SHP77 treated with DMSO at 0.1 percent for 48 hours (cell line): ENCODE measurements around the gene AMPH.
"Not testable (repeated sequence)": the region's sequence is repeated elsewhere in the genome, so short reads cannot be mapped to it uniquely, and the experiment has no call there.

Experiments used
- DNase-seq: peaks from one replicate; lab custom pipeline; 2025; lab: John Stamatoyannopoulos, UW

Gene AMPH

DNA sequence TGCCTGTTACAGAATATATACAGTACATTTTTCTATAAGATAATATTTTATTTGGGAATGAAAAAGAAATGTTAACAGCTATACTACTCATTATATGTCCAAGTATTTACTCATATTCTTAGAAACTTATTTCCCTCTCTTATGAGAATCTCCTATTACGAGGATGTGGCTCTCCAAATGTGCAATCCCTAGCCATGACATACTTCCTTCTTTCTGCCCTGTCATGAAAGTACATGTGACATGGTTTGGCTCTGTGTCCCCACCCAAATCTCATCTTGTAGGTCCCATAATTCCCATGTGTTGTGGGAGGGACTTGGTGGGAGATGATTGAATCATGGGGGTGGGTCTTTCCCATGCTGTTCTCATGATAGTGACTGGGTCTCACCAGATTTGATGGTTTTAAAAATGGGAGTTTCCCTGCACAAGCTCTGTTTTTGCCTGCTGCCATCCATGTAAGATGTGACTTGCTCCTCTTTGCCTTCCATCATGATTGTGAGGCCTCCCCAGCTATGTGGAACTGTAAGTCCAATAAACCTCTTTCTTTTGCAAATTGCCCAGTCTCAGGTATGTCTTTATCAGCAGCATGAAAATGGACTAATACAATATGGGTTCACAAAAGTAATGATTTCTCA, 235.1 kb downstream of the AMPH start:
- DNase-seq: not testable (repeated sequence)

DNA sequence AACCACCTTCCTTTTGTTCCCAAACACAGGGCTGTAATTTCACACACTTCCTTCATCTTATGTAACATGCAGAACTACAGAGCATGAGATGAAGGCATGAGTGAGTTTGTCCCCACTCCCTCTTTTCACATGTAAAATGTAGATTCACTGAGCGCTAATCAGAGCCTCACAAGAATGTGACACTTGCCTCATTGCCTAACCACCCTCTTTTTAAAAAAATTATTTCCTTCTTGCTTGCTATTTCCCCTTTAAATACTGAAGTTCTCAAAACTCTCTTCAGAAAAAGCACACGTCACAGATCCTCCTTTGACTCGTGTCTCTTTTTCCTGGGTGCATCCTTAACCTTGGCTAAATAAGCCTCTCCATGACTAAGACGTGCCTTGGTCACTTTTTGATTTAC, 236.5 kb downstream of the AMPH start:
- no peak for DNase-seq

DNA sequence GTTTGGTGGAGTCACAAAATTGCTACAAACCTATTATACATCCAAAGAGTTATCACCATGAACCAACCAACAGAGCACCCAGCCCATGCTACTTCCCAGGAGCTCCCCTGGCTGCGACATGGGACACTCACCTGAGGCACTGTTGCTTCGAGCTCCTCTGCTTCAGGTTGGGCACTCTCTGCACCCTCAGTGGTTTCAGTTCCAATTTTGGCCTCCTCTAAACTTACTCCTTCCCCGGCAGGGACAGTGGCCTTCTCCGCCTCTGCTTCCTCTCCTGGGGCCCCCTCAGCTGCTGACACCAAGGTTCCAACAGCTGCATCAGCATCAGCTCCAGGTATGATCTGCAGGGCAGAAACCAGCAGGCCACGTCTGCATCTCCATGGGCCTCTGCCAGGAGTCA, 237.3 kb downstream of the AMPH start:
- DNase-seq: no peak

DNA sequence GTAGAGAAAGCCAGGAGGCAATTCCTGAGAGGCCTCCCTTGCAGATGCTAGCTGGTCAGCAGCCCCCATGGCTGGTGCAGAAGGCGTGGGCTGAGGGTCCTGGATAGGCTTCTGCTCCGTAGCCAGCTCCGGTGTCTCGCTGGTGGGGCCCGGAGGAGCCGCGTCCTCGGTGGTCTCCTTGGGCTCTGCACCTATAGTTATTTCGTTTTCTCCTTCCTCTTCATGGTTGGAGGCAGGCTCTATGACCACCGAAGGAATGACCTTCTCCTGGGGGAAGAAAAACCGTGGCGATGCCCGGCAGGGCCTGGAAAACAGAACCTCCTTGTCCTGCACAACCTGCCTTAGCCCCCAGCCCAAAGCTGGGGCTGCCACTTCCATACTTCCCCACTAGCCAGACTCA, 239.4 kb downstream of the AMPH start:
- DNase-seq: no peak

DNA sequence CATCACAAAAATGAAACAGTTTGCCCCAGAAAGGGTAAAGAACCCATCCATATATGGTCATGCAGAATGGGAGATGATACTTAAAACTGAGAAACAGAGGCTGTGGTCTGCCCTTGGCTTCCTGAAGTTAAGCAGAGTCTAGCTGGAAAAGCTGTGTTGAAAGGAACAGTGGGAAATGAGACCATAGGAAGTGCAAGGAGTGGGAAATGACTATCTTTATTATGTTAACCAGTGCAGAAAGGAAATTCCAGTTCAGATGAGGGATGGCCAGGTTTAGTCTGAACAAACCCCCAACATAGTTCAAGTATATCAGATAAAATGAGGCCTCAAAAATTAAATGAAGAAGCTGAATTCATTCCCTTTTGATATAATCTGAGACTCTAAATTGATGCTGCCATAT, 245.5 kb downstream of the AMPH start:
- no peak for DNase-seq

DNA sequence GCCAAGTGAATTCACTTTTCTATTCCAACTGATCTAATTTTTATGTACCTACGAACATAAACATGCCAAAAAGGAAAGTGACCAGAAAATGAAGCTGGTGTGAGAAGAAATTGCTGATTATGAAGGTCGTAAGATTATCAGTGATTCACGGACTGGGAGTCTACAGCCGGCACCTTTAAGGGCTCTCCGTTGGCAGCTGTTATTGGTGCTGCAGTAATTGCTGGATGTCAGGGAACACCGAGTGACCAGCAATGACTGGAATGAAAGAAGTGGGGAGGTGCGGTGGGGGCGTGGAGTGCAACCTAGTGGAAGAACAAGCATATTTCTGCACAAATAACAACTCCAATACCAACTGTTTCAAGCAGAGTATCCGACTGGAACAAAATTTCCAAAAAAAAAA, 247.9 kb downstream of the AMPH start:
- no peak for DNase-seq

DNA sequence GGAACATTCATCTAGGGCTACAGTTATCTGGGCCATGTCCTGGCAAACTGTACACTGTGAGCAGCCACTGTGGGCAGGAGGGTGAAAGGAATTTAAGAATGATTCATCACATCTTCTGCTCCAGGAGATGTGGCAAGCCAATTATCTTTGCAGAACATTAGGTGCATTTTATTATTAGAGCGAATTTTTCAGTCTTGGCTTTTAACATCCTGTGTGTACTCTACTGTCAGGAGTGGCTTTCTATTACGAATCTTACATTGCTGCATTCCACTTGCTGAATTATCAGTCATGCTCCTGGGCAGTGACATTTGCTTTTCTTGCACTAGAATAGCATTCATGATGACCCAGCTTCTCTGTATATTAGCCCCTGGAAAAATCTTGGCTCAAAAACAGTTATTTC, 248.5 kb downstream of the AMPH start:
- DNase-seq: no peak

DNA sequence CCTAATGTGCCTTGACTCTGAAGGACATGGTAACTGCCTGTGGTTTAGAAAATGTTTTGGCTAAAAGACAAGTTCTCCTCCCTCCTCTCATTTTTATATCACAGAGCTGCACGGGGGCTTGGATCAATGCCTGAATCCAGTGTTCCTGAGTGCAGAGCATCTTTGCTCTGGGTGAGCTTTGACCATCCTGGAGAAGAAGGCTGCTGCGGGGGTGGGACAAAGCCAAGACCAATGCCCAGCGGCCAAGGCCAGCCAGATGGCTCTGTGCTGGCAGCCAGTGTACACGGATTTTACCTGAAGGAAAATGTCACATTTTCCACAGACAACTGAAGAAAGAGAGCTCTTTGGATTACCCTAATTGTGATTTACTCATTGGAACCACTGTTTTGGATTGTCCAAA, 255.7 kb downstream of the AMPH start:
- DNase-seq: no peak

DNA sequence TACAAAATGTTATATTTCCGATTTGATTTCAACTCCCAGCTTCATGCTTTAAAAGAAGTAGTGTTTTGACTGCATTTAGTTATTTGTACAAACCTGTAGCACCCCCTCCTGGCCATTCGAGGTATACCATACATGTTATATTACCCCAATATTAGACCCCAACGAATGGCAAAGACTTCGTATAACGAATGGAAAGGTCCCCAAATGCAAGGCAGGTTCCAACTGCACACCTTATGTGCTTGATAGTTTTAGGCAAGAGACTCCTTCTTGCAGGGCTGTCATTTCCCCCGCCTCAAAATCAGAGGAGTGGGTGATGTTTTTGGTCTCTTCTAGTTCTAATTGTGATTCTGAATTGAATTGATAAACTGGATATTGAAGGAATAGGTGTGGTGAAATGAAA, 256.7 kb downstream of the AMPH start:
- DNase-seq: peak; percentile 2

DNA sequence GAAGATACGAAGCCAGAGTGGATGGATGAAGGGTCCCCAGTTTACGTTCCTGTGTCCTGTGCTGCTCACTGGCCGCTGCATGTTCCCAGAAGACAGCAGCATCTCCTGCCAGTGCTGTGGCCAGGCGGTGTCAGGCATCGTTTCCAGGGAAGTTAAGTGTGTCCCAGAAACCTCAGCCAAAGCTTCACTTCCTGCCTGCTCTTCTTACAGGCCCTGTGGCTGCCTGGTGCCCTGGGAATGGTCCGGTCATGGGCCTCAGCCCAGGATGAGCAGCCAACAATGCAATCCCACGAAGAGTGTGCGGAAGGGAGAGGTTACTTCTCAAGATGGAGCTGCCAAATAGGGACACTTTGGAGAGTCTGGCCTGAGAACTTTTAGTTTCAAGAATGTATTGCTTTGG, 258.0 kb downstream of the AMPH start:
- DNase-seq: no peak

DNA sequence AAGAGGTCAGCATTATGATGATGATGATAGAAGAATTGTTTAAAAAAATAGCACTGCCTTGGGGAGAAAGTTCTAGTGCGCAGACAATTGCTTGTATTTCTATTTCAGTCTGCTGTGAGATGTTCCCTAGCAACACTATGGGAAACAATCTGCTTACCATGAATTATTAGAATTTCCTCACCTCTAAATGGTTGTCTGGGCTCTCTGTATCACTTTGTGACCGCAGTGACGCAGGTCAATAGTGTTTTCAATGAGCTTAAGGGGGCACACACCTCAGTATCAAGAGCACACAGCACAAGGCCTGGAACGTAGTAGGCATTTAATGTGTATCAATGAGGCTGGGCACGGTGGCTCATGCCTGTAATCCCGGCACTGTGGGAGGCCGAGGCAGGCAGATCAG, 258.9 kb downstream of the AMPH start:
- no peak for DNase-seq

DNA sequence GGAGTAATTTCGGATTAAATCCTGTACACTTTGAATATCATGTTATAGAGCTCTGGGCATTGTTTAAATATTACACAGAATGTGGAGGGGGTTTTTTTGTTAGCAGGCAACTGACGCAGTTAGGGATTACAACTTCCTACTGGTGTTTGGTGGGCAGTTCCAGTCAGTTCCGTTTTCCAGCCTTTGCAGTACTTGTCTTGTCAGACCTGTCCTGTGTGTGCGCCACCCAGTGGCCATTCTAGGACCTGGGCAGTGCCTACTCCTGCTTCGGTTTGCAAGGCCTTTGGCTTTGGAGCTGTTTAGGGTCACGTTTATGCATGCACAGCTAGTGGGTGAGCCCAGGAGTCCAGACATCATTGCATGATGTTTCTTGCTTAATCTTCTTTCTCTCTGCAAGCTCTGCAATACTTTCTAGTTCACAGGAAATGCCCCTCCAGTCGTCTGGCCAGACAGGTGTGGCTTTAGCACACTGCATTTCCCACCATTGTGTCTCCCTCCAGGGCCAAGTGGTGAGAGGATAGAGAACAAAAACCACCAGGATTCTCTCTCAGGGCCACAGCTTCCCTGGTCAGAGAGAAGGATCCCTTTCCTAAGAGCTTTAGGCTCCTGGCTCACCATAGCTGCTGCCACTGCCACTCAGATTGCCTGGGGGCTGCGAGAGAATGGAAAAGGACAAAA, 261.2 kb downstream of the AMPH start:
- DNase-seq: peak; percentile 83

DNA sequence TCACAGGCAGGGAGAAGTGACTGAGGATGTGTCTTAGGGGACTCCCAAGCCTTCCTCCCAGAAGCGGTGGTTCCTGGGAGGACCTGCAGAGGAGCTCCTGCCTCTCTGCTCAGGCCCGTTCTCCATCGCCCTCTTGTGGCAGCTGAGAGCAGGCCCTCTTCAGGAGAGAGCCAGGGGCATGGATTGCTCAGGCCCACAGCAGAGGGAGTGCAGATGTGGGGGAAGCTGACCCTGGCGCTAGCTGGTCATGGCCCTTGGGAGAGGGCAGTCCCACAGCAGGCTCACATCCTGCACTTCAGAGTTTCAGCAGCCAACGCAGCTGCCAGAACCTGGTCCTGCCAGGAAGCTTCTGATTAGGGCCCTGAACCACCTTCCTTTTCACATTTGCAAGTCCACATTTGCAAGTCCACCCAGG, 263.0 kb downstream of the AMPH start:
- DNase-seq: peak; percentile 58

DNA sequence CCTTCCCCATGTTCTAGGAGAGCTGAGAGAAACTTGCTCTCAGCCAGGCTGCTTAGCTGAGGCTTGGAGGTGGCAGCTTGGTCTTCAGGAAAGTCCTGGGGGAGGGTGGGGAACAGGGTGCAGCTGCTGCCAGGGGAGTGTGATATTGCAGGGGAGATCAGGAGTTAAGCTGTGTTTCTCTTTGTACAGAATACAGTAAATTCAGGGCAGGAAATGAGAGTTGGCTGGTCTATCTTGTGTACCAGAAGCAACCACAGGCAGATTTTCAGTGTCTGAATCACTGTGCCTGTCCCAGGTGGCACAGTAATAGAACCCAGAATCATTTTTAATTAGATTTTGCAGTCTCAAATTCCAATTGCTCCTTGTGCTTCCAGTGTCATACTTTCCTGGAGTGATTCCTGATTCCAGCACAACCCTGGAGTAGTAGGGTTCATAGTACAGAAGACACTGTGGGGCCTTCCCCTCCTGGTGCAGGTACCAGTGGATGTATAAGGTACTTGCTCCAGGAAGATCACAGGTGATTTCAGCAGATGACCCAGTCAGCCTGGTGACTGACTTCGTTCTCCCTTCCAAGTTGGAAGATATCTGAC, 263.8 kb downstream of the AMPH start:
- DNase-seq: no peak

DNA sequence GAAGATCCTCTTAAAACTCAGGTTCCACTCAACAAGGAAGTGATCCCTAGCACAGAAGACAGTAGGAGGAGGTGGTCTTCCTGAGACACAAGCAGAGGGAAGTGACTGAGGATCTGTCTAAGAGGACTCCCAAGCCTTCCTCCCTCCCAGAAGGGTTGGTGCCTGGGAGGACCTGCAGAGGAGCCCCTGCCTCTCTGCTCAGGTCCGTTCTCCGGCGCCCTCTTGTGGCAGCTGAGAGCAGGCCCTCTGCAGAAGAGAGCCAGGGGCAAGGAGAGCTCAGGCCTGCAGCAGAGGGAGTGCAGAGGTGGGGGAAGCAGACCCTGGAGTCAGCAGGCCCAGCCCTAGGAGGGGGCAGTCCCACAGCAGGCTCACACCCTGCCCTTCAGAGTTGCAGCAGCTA, 267.8 kb downstream of the AMPH start:
- not testable (repeated sequence) for DNase-seq

DNA sequence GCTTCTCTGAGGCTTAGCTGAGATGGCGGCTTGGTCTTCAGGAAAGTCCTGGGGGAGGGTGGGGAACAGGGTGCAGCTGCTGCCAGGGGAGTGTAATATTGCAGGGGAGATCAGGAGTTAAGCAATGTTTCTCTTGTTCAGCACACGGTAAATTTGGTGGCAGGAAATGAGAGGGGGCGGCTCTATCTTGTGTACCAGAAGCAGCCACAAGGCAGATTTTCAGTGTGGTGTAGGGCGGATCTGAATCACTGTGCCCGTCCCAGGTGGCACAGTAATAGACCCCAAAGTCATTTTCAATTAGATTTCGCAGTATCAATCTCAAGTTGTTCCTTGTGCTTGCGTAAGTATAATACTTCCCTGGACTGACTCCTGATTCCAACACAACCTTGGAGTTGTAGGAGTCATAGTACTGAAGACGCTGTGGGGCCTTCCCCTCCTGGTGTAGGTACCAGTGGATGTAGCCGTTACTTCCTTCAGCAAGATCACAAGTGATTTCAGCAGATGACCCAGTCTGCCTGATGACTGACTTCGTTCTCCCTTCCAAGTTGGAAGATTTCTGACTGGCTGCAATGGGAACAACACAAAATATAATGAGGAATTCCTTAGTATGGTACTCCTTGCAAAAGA, 268.4 kb downstream of the AMPH start:
- DNase-seq: not testable (repeated sequence)

DNA sequence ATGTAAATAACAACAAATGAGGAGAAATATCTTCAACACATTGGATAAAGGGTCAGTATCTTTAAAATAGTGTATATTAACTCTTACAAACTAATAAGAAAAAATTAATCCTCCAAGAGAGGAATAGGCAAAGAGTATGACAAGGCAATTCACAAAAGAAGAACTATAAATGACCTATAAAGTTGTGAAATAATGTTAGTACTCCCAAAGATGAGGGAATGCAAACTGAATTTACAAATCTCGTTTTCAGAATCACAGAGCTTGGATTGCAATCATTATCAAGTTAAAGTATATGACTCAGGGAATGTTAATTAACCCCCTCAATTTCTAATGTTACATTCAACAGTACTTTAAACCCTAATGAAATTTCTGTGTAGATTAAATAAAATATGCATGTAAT, 270.4 kb downstream of the AMPH start:
- DNase-seq: no peak

DNA sequence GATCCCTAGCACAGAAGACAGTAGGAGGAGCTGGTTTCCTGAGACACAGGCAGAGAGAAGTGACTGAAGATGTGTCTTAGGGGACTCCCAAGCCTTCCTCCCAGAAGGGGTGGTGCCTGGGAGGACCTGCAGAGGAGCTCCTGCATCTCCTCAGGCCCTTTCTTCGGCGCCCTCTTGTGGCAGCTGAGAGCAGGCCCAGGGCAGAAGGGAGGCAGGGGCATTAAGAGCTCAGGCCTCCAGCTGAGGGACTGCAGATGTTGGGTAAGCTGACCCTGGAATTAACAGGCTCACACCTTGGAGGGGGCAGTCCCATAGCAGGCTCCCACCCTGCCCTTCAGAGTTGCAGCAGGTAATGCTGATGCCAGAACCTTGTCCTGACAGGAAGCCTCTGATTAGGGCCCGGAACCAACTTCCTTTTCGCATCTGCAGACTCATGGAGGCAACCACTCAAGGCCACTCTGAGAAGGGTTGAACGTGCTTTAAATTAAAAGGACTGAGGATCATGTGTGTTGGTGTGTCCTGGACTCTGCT, 272.0 kb downstream of the AMPH start:
- not testable (repeated sequence) for DNase-seq

DNA sequence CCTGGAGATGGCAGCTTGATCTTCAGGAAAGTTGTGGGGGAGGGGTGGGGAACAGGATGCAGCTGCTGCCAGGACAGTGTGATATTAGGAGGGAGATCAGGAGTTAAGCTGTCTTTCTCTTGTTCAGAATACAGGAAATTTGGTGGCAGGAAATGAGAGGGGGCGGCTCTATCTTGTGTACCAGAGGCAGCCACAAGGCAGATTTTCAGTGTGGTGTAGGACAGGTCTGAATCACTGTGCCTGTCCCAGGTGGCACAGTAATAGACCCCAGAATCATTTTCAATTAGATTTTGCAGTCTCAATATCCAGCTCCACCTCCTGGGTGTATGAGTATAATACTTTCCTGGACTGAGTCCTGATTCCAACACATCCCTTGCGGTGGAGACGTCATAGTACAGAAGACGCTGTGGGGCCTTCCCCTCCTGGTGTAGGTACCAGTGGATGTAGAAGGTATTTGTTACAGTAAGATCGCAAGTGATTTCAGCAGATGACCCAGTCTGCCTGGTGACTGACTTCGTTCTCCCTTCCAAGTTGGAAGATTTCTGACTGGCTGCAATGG, 272.8 kb downstream of the AMPH start:
- DNase-seq: not testable (repeated sequence)

DNA sequence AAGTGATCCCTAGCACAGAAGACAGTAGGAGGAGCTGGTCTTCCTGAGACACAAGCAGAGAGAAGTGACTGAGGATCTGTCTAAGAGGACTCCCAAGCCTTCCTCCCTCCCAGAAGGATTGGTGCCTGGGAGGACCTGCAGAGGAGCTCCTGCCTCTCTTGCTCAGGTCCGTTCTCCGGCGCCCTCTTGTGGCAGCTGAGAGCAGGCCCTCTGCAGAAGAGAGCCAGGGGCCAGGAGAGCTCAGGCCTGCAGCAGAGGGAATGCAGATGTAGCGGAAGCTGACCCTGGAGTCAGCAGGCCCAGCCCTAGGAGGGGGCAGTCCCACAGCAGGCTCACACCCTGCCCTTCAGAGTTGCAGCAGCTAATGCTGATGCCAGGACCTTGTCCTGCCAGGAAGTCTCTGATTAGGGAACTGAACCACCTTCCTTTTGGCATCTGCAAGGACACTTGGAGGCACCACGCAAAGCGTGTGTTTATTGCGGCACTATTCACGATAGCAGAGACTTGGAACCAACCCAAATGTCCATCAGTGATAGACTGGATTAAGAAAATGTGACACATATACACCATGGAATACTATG, 276.8 kb downstream of the AMPH start:
- not testable (repeated sequence) for DNase-seq

DNA sequence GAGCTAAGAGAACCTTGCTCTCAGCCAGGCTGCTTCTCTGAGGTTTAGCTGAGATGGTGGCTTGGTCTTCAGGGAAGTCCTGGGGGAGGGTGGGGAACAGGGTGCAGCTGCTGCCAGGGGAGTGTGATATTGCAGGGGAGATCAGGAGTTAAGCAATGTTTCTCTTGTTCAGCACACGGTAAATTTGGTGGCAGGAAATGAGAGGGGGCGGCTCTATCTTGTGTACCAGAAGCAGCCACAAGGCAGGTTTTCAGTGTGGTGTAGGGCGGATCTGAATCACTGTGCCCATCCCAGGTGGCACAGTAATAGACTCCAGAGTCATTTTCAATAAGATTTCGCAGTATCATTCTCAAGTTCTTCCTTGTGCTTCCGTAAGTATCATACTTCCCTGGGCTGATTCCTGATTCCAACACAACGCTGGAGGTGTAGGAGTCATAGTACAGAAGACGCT, 277.7 kb downstream of the AMPH start:
- DNase-seq: not testable (repeated sequence)

DNA sequence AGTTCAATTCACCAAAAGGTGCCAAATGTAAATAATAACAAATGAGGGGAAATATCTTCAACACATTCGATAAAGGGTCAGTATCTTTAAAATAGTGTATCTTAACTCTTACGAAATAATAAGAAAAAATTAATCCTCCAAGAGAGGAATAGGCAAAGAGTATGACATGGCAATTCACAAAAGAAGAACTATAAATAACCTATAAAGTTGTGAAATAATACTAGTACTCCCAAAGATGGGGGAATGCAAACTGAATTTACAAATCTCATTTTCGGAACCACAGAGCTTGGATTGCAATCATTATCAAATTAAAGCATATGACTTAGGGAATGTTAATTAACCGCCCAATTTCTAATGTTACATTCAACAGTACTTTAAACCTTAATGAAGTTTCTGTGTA, 279.6 kb downstream of the AMPH start:
- DNase-seq: no peak
